ENCODE measurements around the gene PCGF1.
"Not testable (repeated sequence)": the region's sequence is repeated elsewhere in the genome, so short reads cannot be mapped to it uniquely, and the experiment has no call there.

The PCGF1 gene

DNA sequence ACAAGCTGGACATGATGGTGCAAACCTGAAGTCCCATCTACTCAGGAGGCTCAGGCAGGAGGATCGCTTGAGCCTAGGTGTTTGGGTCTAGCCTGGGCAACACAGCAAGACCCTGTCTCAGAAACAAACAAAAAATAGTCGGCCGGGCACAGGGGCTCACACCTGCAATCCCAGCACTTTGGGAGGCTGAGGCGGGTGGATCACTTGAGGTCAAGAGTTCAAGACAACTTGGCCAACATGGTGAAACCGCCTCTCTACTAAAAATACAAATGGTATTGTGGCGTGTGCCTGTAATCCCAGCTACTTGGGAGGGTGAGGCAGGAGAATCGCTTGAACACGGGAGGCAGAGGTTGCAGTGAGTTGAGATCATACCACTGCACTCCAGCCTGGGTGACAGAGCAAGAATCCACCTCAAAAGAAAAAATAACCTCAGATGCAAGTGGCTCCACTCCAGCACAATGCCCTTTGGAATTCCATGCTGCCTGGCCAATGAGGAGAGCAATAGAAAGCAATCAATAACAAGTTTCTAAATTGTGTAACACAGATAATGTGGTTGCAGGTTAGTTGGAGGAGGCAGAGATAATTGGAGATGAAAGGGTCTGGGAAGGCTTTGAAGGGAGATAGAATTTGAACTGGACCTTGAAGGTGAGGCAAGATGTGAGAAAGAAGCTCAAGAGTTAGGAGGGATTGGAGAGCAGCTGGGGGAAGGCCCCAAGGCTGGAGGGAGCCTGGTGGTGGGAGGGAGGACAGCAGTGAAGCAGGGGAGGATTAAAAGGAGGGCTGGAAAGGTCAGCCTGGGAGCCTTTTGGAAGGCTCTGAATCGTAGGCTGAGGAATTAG lies 18.6 kb downstream of the PCGF1 start:
- DNase-seq (no peak), ATAC-seq (ENCODE audit: insufficient read depth, low read depth) (no peak; the same call in 2 of the 3 replicates)
- H3K27ac ChIP-seq (ENCODE audit: low read length): no peak overlapping the region
- H3K4me3 ChIP-seq (ENCODE audit: low read depth in 1 of 2, low read length in 2 of 2): no peak overlapping the region
- no peak overlapping the region for H2AFZ ChIP-seq (ENCODE audit: low read depth, low read length)
- no peaks in the 10 kb centered on the region for H3K9me3 ChIP-seq (ENCODE audit: insufficient read depth, low read length, severe bottlenecking)
- peaks cover 25% of the 10 kb centered on the region for H3K79me2 ChIP-seq (ENCODE audit: insufficient read depth, low read length)
- H3K4me2 ChIP-seq (ENCODE audit: insufficient read depth, low read length): no peak overlapping the region
- H4K20me1 ChIP-seq (ENCODE audit: insufficient read depth, low read length): no peaks in the 10 kb centered on the region
- H3K27me3 ChIP-seq (ENCODE audit: insufficient read depth, low read length, poor library complexity): no peaks in the 10 kb centered on the region
- no peak overlapping the region for H3K9ac ChIP-seq (ENCODE audit: low read depth, low read length)
- no peak for TF ChIP-seq EZH2 (IDR thresholded peaks at IDR 0.05; ENCODE audit: borderline replicate concordance, low read depth, low read length, severe bottlenecking)
- TF ChIP-seq, protein P1, sequence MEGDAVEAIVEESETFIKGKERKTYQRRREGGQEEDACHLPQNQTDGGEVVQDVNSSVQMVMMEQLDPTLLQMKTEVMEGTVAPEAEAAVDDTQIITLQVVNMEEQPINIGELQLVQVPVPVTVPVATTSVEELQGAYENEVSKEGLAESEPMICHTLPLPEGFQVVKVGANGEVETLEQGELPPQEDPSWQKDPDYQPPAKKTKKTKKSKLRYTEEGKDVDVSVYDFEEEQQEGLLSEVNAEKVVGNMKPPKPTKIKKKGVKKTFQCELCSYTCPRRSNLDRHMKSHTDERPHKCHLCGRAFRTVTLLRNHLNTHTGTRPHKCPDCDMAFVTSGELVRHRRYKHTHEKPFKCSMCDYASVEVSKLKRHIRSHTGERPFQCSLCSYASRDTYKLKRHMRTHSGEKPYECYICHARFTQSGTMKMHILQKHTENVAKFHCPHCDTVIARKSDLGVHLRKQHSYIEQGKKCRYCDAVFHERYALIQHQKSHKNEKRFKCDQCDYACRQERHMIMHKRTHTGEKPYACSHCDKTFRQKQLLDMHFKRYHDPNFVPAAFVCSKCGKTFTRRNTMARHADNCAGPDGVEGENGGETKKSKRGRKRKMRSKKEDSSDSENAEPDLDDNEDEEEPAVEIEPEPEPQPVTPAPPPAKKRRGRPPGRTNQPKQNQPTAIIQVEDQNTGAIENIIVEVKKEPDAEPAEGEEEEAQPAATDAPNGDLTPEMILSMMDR (IDR thresholded peaks at IDR 0.05; ENCODE audit: borderline replicate concordance, extremely low read depth, low read length, poor library complexity, severe bottlenecking): no peak
- H3K36me3 ChIP-seq (ENCODE audit: insufficient read depth, low read length): peaks cover 79% of the 10 kb centered on the region
- H3K4me1 ChIP-seq (ENCODE audit: insufficient read depth, low read length): peaks cover 12% of the 10 kb centered on the region

DNA sequence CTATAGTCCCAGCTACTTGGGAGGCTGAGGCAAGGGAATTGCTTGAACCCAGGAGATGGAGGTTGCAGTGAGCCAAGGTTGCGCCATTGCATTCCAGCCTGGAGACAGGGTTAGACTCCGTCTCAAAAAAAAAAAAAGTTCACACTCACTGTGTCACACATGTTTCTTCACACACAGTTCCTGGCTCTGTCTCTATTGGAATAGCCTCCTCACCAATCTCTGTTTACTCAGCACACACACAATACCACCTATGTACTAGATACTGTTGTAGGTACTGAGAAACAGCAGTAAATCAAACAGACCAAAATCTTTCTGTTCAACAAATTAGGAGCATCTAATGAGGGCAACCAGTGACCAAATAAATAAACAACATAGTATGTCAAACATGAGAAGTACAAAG lies 21.4 kb downstream of the PCGF1 start:
- peaks cover 49% of the 10 kb centered on the region for H3K79me2 ChIP-seq (ENCODE audit: insufficient read depth, low read length)

DNA sequence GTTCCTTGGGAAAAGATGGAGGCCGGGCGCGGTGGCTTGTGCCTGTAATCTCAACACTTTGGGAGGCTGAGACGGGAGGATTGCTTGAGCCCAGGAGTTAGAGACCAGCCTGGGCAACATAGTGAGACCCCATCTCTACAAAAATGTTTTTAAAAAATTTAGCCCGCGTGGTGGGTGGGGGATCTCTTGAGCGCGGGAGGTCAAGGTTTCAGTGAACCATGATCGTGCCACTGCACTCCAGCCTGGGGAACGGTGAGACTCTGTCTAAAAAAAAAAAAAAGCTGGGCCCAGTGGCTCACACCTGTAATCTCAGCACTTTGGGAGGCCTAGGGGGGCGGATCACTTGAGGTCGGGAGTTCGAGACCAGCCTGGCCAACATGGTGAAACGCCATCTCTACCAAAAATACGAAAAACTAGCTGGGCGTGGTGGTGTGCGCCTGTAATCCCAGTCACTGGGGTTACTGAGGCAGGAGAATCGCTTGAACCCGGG lies 23.8 kb downstream of the PCGF1 start:
- DNase-seq; ATAC-seq (ENCODE audit: insufficient read depth, low read depth); H3K9me3 ChIP-seq (ENCODE audit: insufficient read depth, low read length, severe bottlenecking); H3K27me3 ChIP-seq (ENCODE audit: insufficient read depth, low read length, poor library complexity): not testable (repeated sequence)
- Histone ChIP-seq H3K4me2 (ENCODE audit: insufficient read depth, low read length) (peak overlapping the region; percentile 100), H3K4me1 (ENCODE audit: insufficient read depth, low read length) (peaks cover 40% of the 10 kb centered on the region), H3K27ac (ENCODE audit: low read length) (peak overlapping the region; percentile 99), H3K4me3 (ENCODE audit: low read depth in 1 of 2, low read length in 2 of 2) (peak overlapping the region; percentile 88 to 95), H4K20me1 (ENCODE audit: insufficient read depth, low read length) (peaks cover 15% of the 10 kb centered on the region), H3K9ac (ENCODE audit: low read depth, low read length) (peak overlapping the region; percentile 92), H3K36me3 (ENCODE audit: insufficient read depth, low read length) (peaks cover 60% of the 10 kb centered on the region), H2AFZ (ENCODE audit: low read depth, low read length) (peak overlapping the region; percentile 99), H3K79me2 (ENCODE audit: insufficient read depth, low read length) (peaks cover 65% of the 10 kb centered on the region)

More for the DNA sequence above, 21.4 kb downstream of the PCGF1 start:
- no peak for TF ChIP-seq EZH2 (IDR thresholded peaks at IDR 0.05; ENCODE audit: borderline replicate concordance, low read depth, low read length, severe bottlenecking)
- TF ChIP-seq, protein P1 (IDR thresholded peaks at IDR 0.05; ENCODE audit: borderline replicate concordance, extremely low read depth, low read length, poor library complexity, severe bottlenecking): no peak
- Histone ChIP-seq H3K27me3 (ENCODE audit: insufficient read depth, low read length, poor library complexity) (no peaks in the 10 kb centered on the region), H4K20me1 (ENCODE audit: insufficient read depth, low read length) (peaks cover 9% of the 10 kb centered on the region), H3K9ac (ENCODE audit: low read depth, low read length) (no peak overlapping the region), H3K36me3 (ENCODE audit: insufficient read depth, low read length) (peaks cover 66% of the 10 kb centered on the region), H3K4me2 (ENCODE audit: insufficient read depth, low read length) (no peak overlapping the region), H3K4me3 (ENCODE audit: low read depth in 1 of 2, low read length in 2 of 2) (no peak overlapping the region), H3K4me1 (ENCODE audit: insufficient read depth, low read length) (peaks cover 28% of the 10 kb centered on the region), H3K9me3 (ENCODE audit: insufficient read depth, low read length, severe bottlenecking) (no peaks in the 10 kb centered on the region), H2AFZ (ENCODE audit: low read depth, low read length) (no peak overlapping the region), H3K27ac (ENCODE audit: low read length) (no peak overlapping the region)
- DNase-seq (no peak), ATAC-seq (ENCODE audit: insufficient read depth, low read depth) (no peak)

Measured in DND-41 (cell line).